HepG2 (cell line): Measurements from ENCODE around the gene UGT1A8. TPM values are rescaled to one million over a fixed set of nuclear protein-coding genes. Genes with fewer than 3 reads are reported as not detected.
A peak's percentile ranks its signal among the peaks of the same experiment; 100 is the strongest.

Experiments used
- ATF3 ChIP-seq: sonication (generic); formaldehyde crosslinking; IDR thresholded peaks from 2 replicates; pipeline ENCODE4 v1.4.0; 2020; ENCODE audit warnings: missing genetic modification reagents
- CC2D1A ChIP-seq: sonication (generic); formaldehyde crosslinking; IDR thresholded peaks from 2 replicates; pipeline ENCODE4 v1.8.1; 2023; ENCODE audit warnings: mild to moderate bottlenecking, missing genetic modification reagents
- CCDC6 ChIP-seq: sonication (generic); formaldehyde crosslinking; IDR thresholded peaks from 2 replicates; pipeline ENCODE4 v1.8.1; 2022; ENCODE audit warnings: mild to moderate bottlenecking, missing genetic modification reagents, moderate library complexity
- CHCHD3 ChIP-seq: sonication (generic); formaldehyde crosslinking; IDR thresholded peaks from 2 replicates; pipeline ENCODE4 v1.8.0; 2022; ENCODE audit warnings: mild to moderate bottlenecking, missing genetic modification reagents, moderate library complexity
- IRF1 ChIP-seq: sonication (generic); formaldehyde crosslinking; IDR thresholded peaks from 2 replicates; pipeline ENCODE4 v1.4.0; 2020; ENCODE audit warnings: low read depth, mild to moderate bottlenecking, missing genetic modification reagents
- KIAA2018 ChIP-seq: sonication (generic); formaldehyde crosslinking; IDR thresholded peaks from 2 replicates; pipeline ENCODE4 v1.5.0; 2020; ENCODE audit warnings: mild to moderate bottlenecking, missing genetic modification reagents, borderline replicate concordance
- MEIS2 ChIP-seq: sonication (generic); formaldehyde crosslinking; IDR thresholded peaks from 2 replicates; pipeline ENCODE4 v1.9.0; 2021; ENCODE audit warnings: mild to moderate bottlenecking, missing genetic modification reagents
- RARA ChIP-seq: IDR thresholded peaks from 2 replicates; pipeline ENCODE4 v1.6.1; 2016; ENCODE audit warnings: missing genetic modification reagents, missing compliant biosample characterization
- SOX5 ChIP-seq: IDR thresholded peaks from 2 replicates; pipeline ENCODE4 v1.6.1; 2016; ENCODE audit warnings: borderline replicate concordance
- SP5 ChIP-seq: IDR thresholded peaks from 2 replicates; pipeline ENCODE4 v1.6.1; 2016; ENCODE audit warnings: low read depth, borderline replicate concordance
- TBX3 ChIP-seq: fragments of 450-650 bp; IDR thresholded peaks from 2 replicates; pipeline ENCODE4 v1.6.1; 2017; ENCODE audit warnings: antibody characterized with exemption, mild to moderate bottlenecking, inconsistent platforms, borderline replicate concordance
- ZNF558 ChIP-seq: sonication (generic); formaldehyde crosslinking; IDR thresholded peaks from 2 replicates; pipeline ENCODE4 v1.9.0; 2022; ENCODE audit warnings: mild to moderate bottlenecking, missing genetic modification reagents, borderline replicate concordance
- ZNF672 ChIP-seq: sonication (generic); formaldehyde crosslinking; IDR thresholded peaks from 2 replicates; pipeline ENCODE4 v1.8.1; 2022; ENCODE audit warnings: missing genetic modification reagents
- ZNF691 ChIP-seq: sonication (generic); formaldehyde crosslinking; IDR thresholded peaks from 2 replicates; pipeline ENCODE4 v1.4.0; 2020; ENCODE audit warnings: missing genetic modification reagents, low read depth, mild to moderate bottlenecking, borderline replicate concordance
- ZNF784 ChIP-seq: sonication (generic); formaldehyde crosslinking; IDR thresholded peaks from 2 replicates; pipeline ENCODE4 v1.5.1; 2020; ENCODE audit warnings: missing genetic modification reagents, mild to moderate bottlenecking, borderline replicate concordance
- ZSCAN5A ChIP-seq: sonication (generic); formaldehyde crosslinking; IDR thresholded peaks from 2 replicates; pipeline ENCODE4 v1.8.0; 2022; ENCODE audit warnings: mild to moderate bottlenecking, missing genetic modification reagents, borderline replicate concordance
- polyA plus RNA-seq, 8 experiments: library from polyadenylated mRNA; depleted of rRNA in 3 of 8; stranded (reverse) in 7 of 8; unstranded in 1 of 8; fragments of >200 nt; fragmentation: Illumina TruSeq in 4 of 8; extraction: Trizol in 4 of 8; gene quantifications; 2 replicates each; pipeline versions ENCODE4 v1.2.1 to v1.2.3, GENCODE V29; 2011 to 2016; ENCODE audit warnings: low read depth in 4 of 8, missing spikeins in 1 of 8, mixed read lengths in 1 of 8; ENCODE audit not compliant: insufficient read depth in 1 of 8
- total RNA-seq, 5 experiments: library from RNA; depleted of rRNA; stranded (reverse); fragments of >200 nt; fragmentation: Illumina TruSeq; extraction: Trizol; gene quantifications; 2 replicates each; pipeline ENCODE4 v1.2.3, GENCODE V29; 2016; ENCODE audit warnings: low read depth in 1 of 5

UGT1A8 gene
- total and polyA plus RNA-seq, 2 of the 13 experiments (the other 11 are each of a cell fraction or from before 2014, with no cell fraction given): not detected

- TF ChIP-seq ATF3 (CRISPR knock-in tag): 0 out of 2 replicates have a peak, but pooled peaks have one; percentile 21
- TF ChIP-seq RARA (CRISPR knock-in tag): peak; percentile 100
- peak; percentile 59; the same call in 1 of the 2 replicates for TF ChIP-seq ZSCAN5A (CRISPR knock-in tag)
- no peak for TF ChIP-seq ZNF558 (CRISPR knock-in tag)
- peak; percentile 80 for TF ChIP-seq SP5 (CRISPR knock-in tag)
- no peak for TF ChIP-seq KIAA2018 (CRISPR knock-in tag)
- TF ChIP-seq ZNF784 (CRISPR knock-in tag): 0 out of 2 replicates have a peak, but pooled peaks have one; percentile 26
- peak; percentile 99 for TF ChIP-seq TBX3
- peak; percentile 98 for TF ChIP-seq SOX5 (CRISPR knock-in tag)
- 0 out of 2 replicates have a peak, but pooled peaks have one; percentile 91 for TF ChIP-seq CC2D1A (CRISPR knock-in tag)
- 0 out of 2 replicates have a peak, but pooled peaks have one; percentile 34 for TF ChIP-seq ZNF691 (CRISPR knock-in tag)
- TF ChIP-seq MEIS2: peak; percentile 75; the same call in 1 of the 2 replicates
- TF ChIP-seq ZNF672 (CRISPR knock-in tag): peak; percentile 67; the same call in 1 of the 2 replicates
- 0 out of 2 replicates have a peak, but pooled peaks have one; percentile 33 for TF ChIP-seq CHCHD3 (CRISPR knock-in tag)
- no peak for TF ChIP-seq IRF1 (CRISPR knock-in tag)
- peak; percentile 70; the same call in 1 of the 2 replicates for TF ChIP-seq CCDC6 (CRISPR knock-in tag)
These were observed 139.1 kb downstream of the UGT1A8 start (continued) for GRCh38 chr2:233756429-233757081.
